Measurements from ENCODE around the gene CLEC4F. TPM values are rescaled to one million over a fixed set of nuclear protein-coding genes. Genes with fewer than 3 reads are reported as not detected.
"Not testable (repeated sequence)": the region's sequence is repeated elsewhere in the genome, so short reads cannot be mapped to it uniquely, and the experiment has no call there.

Gene CLEC4F
- total and polyA plus RNA-seq, 2 donors (not counting 3 experiments of a cell fraction or from before 2014, with no cell fraction given), result not detected

- Histone ChIP-seq H3K4me2 (ENCODE audit: insufficient read depth, low read length) (no peak overlapping the region), H3K36me3 (ENCODE audit: control insufficient read depth in 2 of 2, extremely low read depth in 1 of 2, insufficient read depth in 2 of 2, low read length in 2 of 2) (no peaks in the 10 kb centered on the region), H3K9me3 (replicated peaks; ENCODE audit: control insufficient read depth, insufficient read depth, low read length) (no peaks in the 10 kb centered on the region), H3K9me1 (replicated peaks; ENCODE audit: control insufficient read depth, extremely low read depth, insufficient read depth, low read length) (no peaks in the 10 kb centered on the region), H2AFZ (ENCODE audit: low read depth, low read length) (no peak overlapping the region), H3K4me1 (ENCODE audit: control insufficient read depth, extremely low read depth, insufficient read depth, low read length) (no peaks in the 10 kb centered on the region), H3K27ac (ENCODE audit: insufficient read depth, low read depth, low read length) (no peak overlapping the region), H3K27me3 (ENCODE audit: control insufficient read depth in 2 of 2, insufficient read depth in 2 of 2, low read length in 2 of 2) (peaks cover 8 to 18% of the 10 kb centered on the region in 2 experiments), H3K9ac (replicated peaks; ENCODE audit: extremely low read depth, insufficient read depth, low read length) (no peak overlapping the region), H4K20me1 (replicated peaks; ENCODE audit: control insufficient read depth, extremely low read depth, insufficient read depth, low read length) (no peaks in the 10 kb centered on the region), H3K4me3 (replicated peaks in 1 of 3; ENCODE audit: insufficient read depth in 1 of 3, low read depth in 1 of 3, low read length in 3 of 3) (no peak overlapping the region), H3K79me2 (ENCODE audit: control insufficient read depth, insufficient read depth, low read length) (no peaks in the 10 kb centered on the region)
- intact Hi-C loops (cut with micrococcal nuclease), result no loop called here
- no TSS peak for BruUV-seq (replicated peaks)
- no peak for DNase-seq (ENCODE audit: low read depth, low spot score)
- ChIA-PET CTCF (no interaction called here), POLR2A (no interaction called here)
- no peak for TF ChIP-seq GATA2 (IDR thresholded peaks at IDR 0.05; ENCODE audit: insufficient read depth, insufficient read length, low read depth, low read length)
- no peak for TF ChIP-seq POLR2AphosphoS5 (IDR thresholded peaks at IDR 0.05; ENCODE audit: insufficient read depth, low read depth, low read length)
- TF ChIP-seq MYC (IDR thresholded peaks at IDR 0.05; ENCODE audit: low read depth, low read length), result no peak
- TF ChIP-seq FOS (IDR thresholded peaks at IDR 0.05; ENCODE audit: borderline replicate concordance, insufficient read depth, low read length), result no peak
- dilution Hi-C loops (cut with MboI; ENCODE audit: extremely low pct_ligation_motif_present, low sequenced_read_pairs), result no loop called here
- no peak for FAIRE-seq
Measured at GRCh38 chr2:70799706-70800105, 20.7 kb downstream of the CLEC4F start.

DNA sequence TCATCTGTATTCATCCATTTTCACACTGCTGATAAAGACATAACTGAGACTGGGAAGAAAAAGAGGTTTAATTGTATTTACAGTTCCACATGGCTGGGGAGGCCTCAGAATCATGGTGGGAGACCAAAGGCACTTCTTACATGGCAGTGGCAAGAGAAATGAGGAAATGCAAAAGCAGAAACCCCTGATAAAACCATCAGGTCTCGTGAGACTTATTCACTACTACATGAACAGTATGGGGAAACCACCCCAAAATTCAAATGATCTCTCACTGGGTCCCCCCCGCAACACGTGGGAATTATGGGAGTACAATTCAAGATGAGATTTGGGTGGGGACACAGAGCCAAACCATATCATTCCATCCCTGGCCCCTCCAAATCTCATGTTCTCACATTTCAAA, 22.4 kb downstream of the CLEC4F start:
- FAIRE-seq; H3K9ac ChIP-seq (replicated peaks; ENCODE audit: extremely low read depth, insufficient read depth, low read length); BruUV-seq (replicated peaks); H3K4me3 ChIP-seq (replicated peaks in 1 of 3; ENCODE audit: insufficient read depth in 1 of 3, low read depth in 1 of 3, low read length in 3 of 3); H3K4me1 ChIP-seq (ENCODE audit: control insufficient read depth, extremely low read depth, insufficient read depth, low read length); H3K9me1 ChIP-seq (replicated peaks; ENCODE audit: control insufficient read depth, extremely low read depth, insufficient read depth, low read length); H3K4me2 ChIP-seq (ENCODE audit: insufficient read depth, low read length); H3K27ac ChIP-seq (ENCODE audit: insufficient read depth, low read depth, low read length); H3K79me2 ChIP-seq (ENCODE audit: control insufficient read depth, insufficient read depth, low read length); intact Hi-C loops (cut with micrococcal nuclease); dilution Hi-C loops (cut with MboI; ENCODE audit: extremely low pct_ligation_motif_present, low sequenced_read_pairs); POLR2A ChIA-PET; H3K36me3 ChIP-seq (ENCODE audit: control insufficient read depth in 2 of 2, extremely low read depth in 1 of 2, insufficient read depth in 2 of 2, low read length in 2 of 2); DNase-seq (ENCODE audit: low read depth, low spot score); H2AFZ ChIP-seq (ENCODE audit: low read depth, low read length); H4K20me1 ChIP-seq (replicated peaks; ENCODE audit: control insufficient read depth, extremely low read depth, insufficient read depth, low read length); H3K9me3 ChIP-seq (replicated peaks; ENCODE audit: control insufficient read depth, insufficient read depth, low read length): not testable (repeated sequence)
- peaks cover 19 to 22% of the 10 kb centered on the region in 2 experiments for H3K27me3 ChIP-seq (ENCODE audit: control insufficient read depth in 2 of 2, insufficient read depth in 2 of 2, low read length in 2 of 2)
- CTCF ChIA-PET, result interaction anchor here (1.0 to 1.9 kb wide), 3 partner anchors 8 to 150 kb away, joined by 4 to 7 read pairs (median 5); partner anchors contain the start of gene FIGLA
